ENCODE data around the gene NCBP3. TPM values are rescaled to one million over a fixed set of nuclear protein-coding genes. Genes with fewer than 3 reads are reported as not detected.
A peak's percentile ranks its signal among the peaks of the same experiment; 100 is the strongest.

Gene NCBP3
- total RNA-seq, 1 experiment from 2014 or later: 58.5 TPM

GRCh38 chr17:3755335-3756030, 90.6 kb downstream of the NCBP3 start:
- H3F3A ChIP-seq (ENCODE audit: insufficient read depth, low read depth): 0 out of 2 replicates have a peak, but pooled peaks cover 3% of the 10 kb centered on the region
- TSS peak; percentile 89 for BruUV-seq (replicated peaks)
- H3K79me2 ChIP-seq (ENCODE audit: low read depth): 0 out of 2 replicates have a peak, but pooled peaks cover 4% of the 10 kb centered on the region
- ChIA-PET CTCF (interaction anchor here (0.6 to 1.1 kb wide), 5 partner anchors 18 to 750 kb away, joined by 5 to 18 read pairs (median 10); partner anchors contain the start of genes NCBP3 and P2RX5), POLR2A (ENCODE audit: unreplicated experiment) (interaction anchor here (0.6 to 1.6 kb wide), 4 partner anchors 88 to 380 kb away, joined by 3 to 30 read pairs (median 12); no protein-coding TSS in a partner anchor)
- H3K9me3 ChIP-seq (ENCODE audit: insufficient read depth, low read depth): no peaks in the 10 kb centered on the region; the same call in 1 of the 2 replicates
- no peak for TF ChIP-seq CTCF (conservative IDR thresholded peaks at IDR 0.05)
- TF ChIP-seq EZH2 (IDR thresholded peaks at IDR 0.05; ENCODE audit: low read depth): no peak
- H3K4me3 ChIP-seq: peak overlapping the region; percentile 94
- H3K4me2 ChIP-seq: peak overlapping the region; percentile 92
- no peaks in the 10 kb centered on the region for H3K36me3 ChIP-seq (ENCODE audit: low read depth)
- H3K27me3 ChIP-seq (ENCODE audit: insufficient read depth, low read depth): no peaks in the 10 kb centered on the region
- peak overlapping the region; percentile 98 for H2AFZ ChIP-seq
- peak in 1 of 2 experiments; percentile 34 for DNase-seq
- intact Hi-C loops (cut with micrococcal nuclease; ENCODE audit: unreplicated experiment): loop anchor here (2.0 kb wide), 1 partner anchor 87 kb away; the partner anchor contains the start of genes EMC6 and TAX1BP3
- H4K20me1 ChIP-seq (ENCODE audit: insufficient read depth): no peaks in the 10 kb centered on the region
- H3K27ac ChIP-seq: peak overlapping the region; percentile 43
- peaks cover 11% of the 10 kb centered on the region for H3K4me1 ChIP-seq (replicated peaks; ENCODE audit: insufficient read depth)
- H3K9me2 ChIP-seq (ENCODE audit: insufficient read depth): no peaks in the 10 kb centered on the region

GRCh38 chr17:3754458-3755334, 91.3 kb downstream of the NCBP3 start:
- no peaks in the 10 kb centered on the region for H3K9me2 ChIP-seq (ENCODE audit: insufficient read depth)

More at GRCh38 chr17:3754458-3755334, 91.3 kb downstream of the NCBP3 start:
- BruUV-seq (replicated peaks): no TSS peak
- Histone ChIP-seq H3K36me3 (ENCODE audit: low read depth) (no peaks in the 10 kb centered on the region), H3K27ac (peak overlapping the region; percentile 43), H3K79me2 (ENCODE audit: low read depth) (0 out of 2 replicates have a peak, but pooled peaks cover 4% of the 10 kb centered on the region), H3F3A (ENCODE audit: insufficient read depth, low read depth) (0 out of 2 replicates have a peak, but pooled peaks cover 3% of the 10 kb centered on the region), H3K4me3 (peak overlapping the region; percentile 94), H2AFZ (peak overlapping the region; percentile 98), H3K4me2 (peak overlapping the region; percentile 92), H4K20me1 (ENCODE audit: insufficient read depth) (no peaks in the 10 kb centered on the region), H3K27me3 (ENCODE audit: insufficient read depth, low read depth) (no peaks in the 10 kb centered on the region), H3K4me1 (replicated peaks; ENCODE audit: insufficient read depth) (peaks cover 11% of the 10 kb centered on the region), H3K9me3 (ENCODE audit: insufficient read depth, low read depth) (no peaks in the 10 kb centered on the region; the same call in 1 of the 2 replicates)
- ChIA-PET CTCF (interaction anchor here (0.6 to 1.0 kb wide), 5 partner anchors 52 to 750 kb away, joined by 3 to 18 read pairs (median 10); partner anchors contain the start of genes NCBP3 and P2RX5), POLR2A (ENCODE audit: unreplicated experiment) (interaction anchor here (0.5 to 1.6 kb wide), 8 partner anchors 15 to 1355 kb away, joined by 3 to 30 read pairs (median 4); no protein-coding TSS in a partner anchor)
- TF ChIP-seq EZH2 (IDR thresholded peaks at IDR 0.05; ENCODE audit: low read depth) (no peak), CTCF (conservative IDR thresholded peaks at IDR 0.05) (no peak)
- peak; percentile 94 to 100 for DNase-seq
- intact Hi-C loops (cut with micrococcal nuclease; ENCODE audit: unreplicated experiment): loop anchor here (2.0 kb wide), 1 partner anchor 86 kb away; the partner anchor contains the start of genes EMC6 and TAX1BP3
